ENCODE results near the gene MYCN.
"Not testable (repeated sequence)": the region's sequence is repeated elsewhere in the genome, so short reads cannot be mapped to it uniquely, and the experiment has no call there.

MYCN gene

DNA sequence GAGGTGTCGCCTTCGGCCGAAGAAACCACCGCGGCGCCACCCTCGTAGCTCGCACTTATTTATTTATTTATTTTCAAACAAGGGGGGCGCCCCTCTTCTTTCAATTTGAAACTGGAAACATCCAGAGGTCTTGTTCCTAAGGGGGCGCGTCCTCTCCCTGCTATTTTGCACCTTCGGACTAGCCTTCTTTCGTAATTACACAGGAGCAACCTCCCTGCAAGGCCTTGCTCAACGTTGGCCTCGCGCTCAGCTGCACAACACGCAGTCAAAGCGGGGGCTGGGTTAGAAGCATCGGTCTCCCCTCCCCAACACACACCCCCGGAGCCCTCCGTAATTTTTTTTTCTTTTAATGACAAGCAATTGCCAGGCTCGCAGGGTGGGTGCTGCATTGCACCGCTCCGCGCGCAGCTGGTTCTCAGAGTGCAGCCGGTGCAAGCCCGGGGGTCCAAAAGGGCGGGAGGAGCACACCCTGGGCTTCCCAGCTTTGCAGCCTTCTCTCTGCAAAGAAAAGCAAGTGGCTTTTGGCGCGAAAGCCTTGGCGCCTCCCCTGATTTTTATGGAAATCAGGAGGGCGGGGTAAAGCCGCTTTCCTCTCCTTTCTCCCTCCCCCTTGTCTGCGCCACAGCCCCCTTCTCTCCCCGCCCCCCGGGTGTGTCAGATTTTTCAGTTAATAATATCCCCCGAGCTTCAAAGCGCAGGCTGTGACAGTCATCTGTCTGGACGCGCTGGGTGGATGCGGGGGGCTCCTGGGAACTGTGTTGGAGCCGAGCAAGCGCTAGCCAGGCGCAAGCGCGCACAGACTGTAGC lies at the start of gene MYCN:
MYCN (plus strand) TSS at position 697 of the 807 bp plus-strand sequence. CDS start 1,515 bp downstream, outside the sequence.
- no peak for DNase-seq

- no peak for DNase-seq
Measured at GRCh38 chr2:15890936-15891905, 49.1 kb upstream of the MYCN start.

DNA sequence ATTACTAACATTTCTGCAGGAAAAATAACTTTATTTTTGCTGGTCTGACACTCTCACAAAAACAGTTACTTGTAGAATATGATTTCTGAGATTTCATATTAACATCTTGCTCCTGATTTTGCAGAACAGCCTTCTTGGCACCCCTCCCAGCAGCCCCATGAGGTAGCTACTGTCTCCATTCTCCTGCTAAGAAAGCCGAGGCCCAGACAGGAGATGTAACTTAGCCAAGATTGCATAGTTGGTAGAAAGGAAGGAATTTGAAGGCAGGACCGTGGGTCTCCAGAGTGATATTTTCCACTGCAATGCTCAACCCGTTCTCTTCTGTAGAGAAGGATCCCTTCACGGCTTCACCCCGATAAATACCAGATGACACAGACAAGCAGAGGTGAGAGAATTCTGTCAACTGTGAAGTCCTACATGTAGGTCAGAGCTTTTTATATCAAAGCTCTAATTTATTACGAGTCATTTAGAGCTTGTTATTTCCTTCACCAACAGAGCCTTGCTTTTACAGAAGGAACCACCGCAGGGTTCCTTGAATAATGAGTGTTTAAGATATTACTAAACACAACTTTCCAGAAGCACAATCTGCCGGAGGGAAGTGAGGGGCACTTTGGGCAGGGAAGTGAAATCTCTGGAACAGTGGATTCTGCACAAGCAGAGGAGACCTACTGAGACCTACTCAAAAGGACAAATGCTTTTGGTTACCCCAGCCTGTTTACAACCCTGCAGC lies 48.0 kb upstream of the MYCN start:
- no peak for DNase-seq

- no peak for DNase-seq
Measured at GRCh38 chr2:15893085-15893484, 47.3 kb upstream of the MYCN start.

DNA sequence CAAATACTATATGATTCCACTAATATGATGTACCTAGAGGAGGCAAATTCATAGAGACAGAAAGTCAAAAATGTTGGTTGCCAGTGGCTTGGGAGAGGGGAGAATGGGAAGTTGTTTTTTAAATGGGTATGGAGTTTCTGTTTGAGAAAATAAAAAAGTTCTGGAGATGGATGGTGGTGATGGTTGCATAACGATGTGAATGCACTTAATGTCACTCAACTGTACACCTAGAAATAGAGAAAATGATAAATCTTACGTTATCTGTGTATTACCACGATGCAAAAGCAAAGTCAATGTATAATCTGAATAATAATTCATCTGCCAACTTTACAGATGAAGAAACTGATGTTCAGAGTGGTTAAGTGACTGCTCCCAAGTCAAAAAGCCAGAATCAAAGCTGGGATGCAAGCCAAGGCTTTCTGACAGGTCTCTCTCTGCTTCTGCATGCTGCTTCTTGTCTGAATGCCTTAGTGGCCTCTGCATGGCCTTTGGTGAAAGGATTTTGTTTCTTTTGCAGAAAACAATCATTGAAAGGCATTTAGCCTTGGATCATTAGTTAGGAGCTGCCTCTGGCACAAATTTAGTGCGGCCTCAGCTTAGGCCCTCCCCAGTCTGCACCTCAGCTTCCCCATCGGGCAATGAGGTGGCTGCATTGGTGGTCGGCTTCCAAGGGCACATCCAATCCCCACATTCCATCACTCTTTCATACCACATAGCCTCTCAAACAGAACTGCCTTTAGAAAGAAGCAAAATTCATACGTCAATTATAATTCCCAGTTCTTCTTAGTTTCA lies 46.5 kb upstream of the MYCN start:
- no peak for DNase-seq

GRCh38 chr2:15894481-15895144 lies 45.7 kb upstream of the MYCN start:
- DNase-seq: no peak

DNA sequence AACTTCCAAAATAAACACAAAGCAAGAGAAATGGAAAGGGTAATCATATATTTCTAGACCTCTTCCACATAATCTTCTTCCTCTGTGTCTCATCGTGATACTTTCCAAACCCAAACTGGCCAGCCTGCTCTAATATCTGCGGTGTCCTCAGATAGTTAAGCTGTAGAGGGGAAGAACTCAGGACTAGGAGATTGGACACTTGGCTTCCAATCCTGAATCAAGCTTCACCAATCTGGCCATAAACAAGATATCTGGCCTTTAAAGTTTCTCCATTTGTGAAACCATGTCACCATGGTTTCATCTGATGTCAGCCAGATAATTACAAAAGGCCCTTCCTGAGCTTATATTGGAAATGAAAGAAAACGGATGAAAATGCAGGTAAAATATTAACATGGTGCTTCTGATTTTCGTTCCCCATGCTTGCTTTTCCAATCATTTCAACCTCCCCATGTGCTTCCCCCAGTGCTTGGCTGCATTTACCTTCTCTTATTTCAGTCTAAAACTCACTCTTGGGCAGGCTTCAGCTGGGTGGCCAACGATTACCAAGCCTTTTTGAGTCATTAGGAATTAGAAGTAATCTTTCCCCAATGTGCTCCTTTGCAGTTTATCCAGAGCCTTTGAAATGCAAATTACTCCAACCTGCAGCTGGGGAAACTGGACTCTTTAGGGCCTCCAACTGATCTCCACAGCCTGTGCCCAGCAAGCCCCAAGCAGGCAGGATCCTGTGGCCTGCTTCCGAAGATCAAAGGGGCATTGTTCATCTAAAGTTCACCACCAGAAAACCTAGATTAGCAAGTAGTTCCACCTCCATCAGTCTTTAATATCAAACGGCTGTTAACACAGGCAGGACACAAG lies 44.5 kb upstream of the MYCN start:
- DNase-seq: no peak

DNA sequence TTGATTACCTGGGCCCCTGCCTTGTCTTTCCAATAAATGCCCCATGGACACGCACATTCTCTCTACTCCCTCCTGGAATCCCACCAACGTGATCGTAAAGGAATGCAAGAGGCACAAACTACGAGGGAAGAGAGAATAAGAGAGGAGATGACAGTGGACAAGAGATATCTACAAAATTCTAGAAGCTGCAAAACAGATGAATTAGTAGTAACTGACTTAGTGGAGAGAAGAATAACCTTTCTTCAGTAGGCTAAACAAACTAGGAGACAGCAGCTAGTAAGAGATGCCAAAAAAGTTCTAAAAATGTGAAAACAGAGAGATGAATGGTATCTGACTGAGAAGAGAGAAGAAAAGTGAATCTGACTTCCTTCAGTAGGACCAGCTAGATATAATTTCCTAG lies 43.5 kb upstream of the MYCN start:
- DNase-seq: no peak

DNA sequence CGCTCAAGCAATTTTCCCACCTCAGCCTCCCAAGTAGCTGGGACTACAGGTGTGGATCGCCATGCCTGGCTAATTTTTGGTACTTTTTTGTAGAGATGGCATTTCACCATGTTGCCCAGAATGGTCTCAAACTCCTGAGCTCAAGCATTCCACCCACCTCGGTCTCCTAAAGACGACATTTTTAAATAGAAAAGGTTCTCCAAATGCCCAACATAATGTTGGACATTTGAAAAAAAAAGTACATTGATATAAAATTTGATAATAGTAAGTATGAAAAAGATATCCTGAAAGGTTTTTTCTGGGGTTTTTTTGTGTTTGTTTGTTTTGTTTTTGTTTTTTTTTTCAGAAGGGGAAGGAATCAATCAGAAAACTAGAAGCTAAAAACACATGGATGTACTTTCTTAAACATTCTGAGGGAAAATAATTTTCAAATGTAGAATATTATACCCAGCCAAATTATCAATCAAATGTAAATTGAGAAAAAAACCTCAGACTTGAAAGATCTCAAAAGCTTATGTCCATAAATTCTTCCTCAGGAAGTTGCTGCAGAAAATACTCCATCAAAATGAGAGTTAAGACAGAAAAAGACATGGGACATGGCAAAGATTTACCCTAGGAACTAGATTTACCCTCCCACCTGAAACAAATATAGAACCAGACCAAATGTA lies 42.8 kb upstream of the MYCN start:
- no peak for DNase-seq

GRCh38 chr2:15899327-15899612 lies 41.1 kb upstream of the MYCN start:
- no peak for DNase-seq

GRCh38 chr2:15899751-15900493 lies 40.4 kb upstream of the MYCN start:
- DNase-seq: no peak

DNA sequence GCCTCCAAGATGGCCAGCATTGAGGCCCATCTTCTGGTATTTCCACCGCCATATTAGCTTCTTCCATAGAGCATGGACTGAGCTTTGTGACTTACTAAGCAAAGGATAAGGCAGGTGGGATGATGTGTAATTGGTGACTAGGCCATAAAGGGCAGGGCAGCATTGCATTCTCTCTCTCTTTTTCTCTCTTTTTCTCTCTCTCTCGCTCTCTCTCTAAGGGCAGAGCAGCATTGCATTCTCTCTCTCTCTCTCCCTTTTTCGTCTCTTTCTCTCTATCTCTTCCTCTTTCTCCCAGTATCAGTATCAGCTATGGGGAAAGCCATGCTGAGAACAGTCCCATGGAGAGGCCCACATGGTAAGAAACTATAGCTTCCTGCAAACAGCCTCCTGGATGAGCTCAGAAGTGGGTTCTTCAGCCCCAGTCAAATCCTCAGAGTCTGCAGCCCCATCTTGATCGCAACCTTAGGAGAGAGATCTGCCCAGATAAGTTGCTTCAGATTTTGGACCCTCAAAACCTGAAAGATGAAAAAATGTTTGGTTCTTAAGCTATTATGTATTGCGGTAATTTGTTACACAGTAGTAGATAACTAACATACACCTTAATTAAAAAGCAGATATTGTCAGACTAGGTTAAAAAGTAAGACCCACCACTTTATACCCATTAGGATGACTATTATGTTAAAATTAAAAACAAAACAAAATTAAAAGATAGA lies 39.1 kb upstream of the MYCN start:
- no peak for DNase-seq

DNA sequence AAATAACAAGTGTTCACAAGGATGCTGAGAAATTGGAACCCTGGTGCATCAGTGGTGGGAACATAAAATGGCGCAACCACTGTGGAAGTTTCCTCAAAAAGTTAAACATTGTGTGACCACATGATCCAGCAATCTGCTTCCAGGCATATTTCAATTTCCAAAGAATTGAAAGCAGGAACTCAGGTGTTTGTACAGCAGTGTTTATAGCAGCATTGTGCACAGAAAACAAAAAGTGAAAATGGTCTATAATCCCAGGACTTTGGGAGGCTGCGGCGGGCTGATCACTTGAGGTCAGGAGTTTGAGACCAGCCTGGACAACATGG lies 38.6 kb upstream of the MYCN start:
- DNase-seq: no peak

DNA sequence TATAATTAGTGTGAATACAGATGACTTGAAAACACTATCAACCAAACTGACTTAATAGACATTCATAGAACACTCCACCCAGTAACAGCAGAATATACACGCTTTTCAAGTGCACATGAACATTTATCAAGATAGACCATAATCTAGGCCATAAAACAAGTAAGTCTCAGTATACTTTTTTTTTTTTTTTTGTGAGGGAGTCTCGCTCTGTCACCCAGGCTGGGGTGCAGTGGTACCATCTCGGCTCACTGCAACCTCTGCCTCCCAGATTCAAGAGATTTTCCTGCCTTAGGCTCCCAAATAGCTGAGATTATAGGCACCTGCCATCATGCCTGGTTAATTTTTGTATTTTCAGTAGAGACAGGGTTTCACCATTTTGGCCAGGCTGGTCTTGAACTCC lies 36.4 kb upstream of the MYCN start:
- DNase-seq: not testable (repeated sequence)

GRCh38 chr2:15905267-15905645 lies 35.1 kb upstream of the MYCN start:
- no peak for DNase-seq

DNA sequence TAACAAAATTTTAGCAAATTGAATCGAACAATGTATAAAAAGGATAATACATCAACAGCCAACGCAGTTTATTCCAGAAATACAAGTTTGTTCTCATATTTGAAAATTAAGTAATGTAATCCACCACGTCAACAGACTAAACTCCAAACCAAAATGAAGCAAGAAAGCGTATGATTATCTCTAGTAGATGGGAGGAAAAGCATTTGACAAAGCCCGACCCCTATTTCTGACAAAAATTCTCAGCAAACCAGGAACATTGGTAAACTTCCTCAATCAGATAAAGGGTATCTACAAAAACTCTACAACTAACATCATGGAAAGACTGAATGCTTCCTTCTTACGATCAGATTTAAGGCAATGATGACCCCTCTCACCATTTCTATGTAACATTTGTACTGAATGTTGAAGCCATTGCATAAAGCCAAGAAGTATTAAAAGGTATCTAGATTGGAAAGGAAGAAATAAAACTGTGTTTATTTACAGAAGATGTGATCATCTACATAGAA lies 34.3 kb upstream of the MYCN start:
- no peak for DNase-seq

DNA sequence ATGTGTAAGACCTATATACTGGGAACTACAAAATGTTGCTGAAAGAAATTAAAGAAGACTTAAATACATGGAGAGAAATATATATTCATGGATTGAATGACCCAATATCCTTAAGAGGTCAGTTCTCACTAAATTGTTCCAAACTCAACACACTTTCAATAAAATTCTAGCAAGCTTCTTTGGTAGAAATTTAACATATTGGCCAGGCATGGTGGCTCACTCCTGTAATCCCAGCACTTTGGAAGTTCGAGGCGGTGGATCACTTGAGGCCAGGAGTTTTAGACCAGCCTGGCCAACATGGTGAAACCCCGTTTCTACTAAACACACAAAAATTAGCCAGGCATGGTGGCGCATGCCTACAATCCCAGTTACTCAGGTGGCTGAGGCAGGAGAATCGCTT lies 33.6 kb upstream of the MYCN start:
- DNase-seq: no peak

DNA sequence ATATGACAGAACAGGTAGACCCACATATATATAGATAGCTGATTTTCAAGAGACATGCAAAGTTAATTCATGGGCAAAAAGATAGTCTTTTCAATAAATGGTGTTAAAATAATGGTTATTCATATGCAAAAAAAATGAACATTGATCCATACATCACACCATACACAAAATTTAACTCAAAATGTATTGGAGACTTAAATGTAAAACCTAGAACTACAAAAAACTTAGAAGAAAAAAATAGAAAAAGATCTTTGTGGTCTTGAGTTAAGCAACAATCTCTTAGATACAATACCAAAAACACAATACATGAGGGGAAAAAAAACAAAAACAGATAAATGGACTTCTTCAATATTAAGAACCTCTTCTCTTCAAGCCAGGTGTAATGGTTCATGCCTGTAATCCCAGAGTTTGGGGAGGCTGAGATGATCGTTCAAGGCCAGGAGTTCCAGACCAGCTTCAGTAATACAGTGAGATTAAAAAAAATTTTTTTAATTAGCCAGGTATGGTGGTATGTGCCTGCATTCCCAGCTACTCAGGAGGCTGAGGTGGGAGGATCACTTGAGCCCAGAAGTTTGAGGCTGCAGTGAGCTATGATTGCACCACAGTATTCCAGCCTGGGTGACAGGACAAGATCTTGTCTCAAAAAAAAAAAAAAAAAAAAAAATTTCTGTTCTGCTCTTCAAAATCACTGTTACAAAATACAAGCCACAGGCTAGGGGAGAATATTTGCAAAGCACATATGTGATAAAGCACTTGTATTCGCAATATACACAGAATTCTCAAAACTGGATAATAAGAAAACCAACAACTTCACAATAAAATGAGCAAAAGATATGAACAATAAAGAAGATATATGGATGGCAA lies 32.7 kb upstream of the MYCN start:
- no peak for DNase-seq

Data from CD4-positive, alpha-beta T cell treated with Interleukin-21 for 1 hour (primary cell).